ENCODE data around the gene ATG16L2.
"Not testable (repeated sequence)": the region's sequence is repeated elsewhere in the genome, so short reads cannot be mapped to it uniquely, and the experiment has no call there.

The ATG16L2 gene

GRCh38 chr11:72824811-72825505 is 10.7 kb downstream of the ATG16L2 start:
- DNase-seq (ENCODE audit: low read depth, low spot score): no peak

GRCh38 chr11:72825661-72826060 is 11.4 kb downstream of the ATG16L2 start:
- no peak for DNase-seq (ENCODE audit: low read depth, low spot score)

- no peak for DNase-seq (ENCODE audit: low read depth, low spot score)
These were observed 12.2 kb downstream of the ATG16L2 start for GRCh38 chr11:72826191-72826941.

GRCh38 chr11:72826942-72827480 is 12.8 kb downstream of the ATG16L2 start:
- no peak for DNase-seq (ENCODE audit: low read depth, low spot score)

DNA sequence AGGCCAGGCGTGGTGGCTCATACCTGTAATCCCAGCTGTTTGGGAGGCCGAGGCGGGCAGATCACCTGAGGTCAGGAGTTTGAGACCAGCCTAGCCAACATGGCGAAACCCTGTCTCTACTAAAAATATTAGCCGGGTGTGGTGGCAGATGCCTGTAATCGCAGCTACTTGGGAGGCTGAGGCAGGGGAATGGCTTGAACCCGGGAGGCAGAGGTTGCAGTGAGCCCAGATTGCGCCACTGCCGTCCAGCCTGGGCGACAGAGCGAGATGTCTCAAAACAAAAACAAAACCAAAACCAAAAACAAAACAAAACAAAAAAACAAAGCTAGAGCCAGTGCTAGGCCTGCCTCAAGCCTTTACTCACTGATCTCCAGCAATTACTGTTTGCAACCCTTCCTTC is 13.4 kb downstream of the ATG16L2 start:
- DNase-seq (ENCODE audit: low read depth, low spot score): not testable (repeated sequence)

GRCh38 chr11:72828081-72828567 is 13.9 kb downstream of the ATG16L2 start:
- DNase-seq (ENCODE audit: low read depth, low spot score): no peak

DNA sequence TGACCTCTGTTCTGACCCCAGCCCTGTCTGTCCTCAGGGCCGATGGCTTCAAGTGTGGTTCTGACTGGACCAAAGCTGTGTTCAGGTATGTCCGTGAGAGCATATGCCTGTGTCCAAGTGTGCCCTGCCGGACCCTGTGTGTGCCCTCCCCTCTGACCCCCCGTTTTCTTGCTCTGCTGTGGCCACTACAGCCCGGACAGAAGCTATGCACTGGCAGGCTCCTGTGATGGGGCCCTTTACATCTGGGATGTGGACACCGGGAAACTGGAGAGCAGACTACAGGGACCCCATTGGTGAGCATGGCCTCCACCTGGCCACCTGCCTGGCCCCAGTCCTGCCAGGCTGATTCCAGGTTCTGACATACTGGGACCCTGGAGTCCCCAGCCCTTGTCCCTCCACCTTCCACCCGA is 14.5 kb downstream of the ATG16L2 start:
- no peak for DNase-seq (ENCODE audit: low read depth, low spot score)

DNA sequence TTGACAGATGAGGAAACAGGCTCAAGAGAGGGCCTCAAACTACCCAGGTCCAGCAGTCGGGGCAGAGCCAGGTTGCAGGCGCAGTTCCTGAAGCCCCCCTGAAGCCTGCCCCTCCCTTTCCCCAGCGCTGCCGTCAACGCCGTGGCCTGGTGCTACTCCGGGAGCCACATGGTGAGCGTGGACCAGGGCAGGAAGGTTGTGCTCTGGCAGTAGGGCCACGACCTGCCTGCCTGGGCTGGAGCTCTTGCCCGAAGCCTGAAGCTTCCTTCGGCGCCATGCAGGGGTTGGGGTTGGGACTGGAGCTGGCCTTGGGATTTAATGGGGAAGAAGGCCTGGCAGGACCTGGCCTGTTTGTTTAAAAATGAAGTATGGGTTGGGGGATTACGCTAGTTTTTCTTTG is 15.0 kb downstream of the ATG16L2 start:
- DNase-seq (ENCODE audit: low read depth, low spot score): no peak

DNA sequence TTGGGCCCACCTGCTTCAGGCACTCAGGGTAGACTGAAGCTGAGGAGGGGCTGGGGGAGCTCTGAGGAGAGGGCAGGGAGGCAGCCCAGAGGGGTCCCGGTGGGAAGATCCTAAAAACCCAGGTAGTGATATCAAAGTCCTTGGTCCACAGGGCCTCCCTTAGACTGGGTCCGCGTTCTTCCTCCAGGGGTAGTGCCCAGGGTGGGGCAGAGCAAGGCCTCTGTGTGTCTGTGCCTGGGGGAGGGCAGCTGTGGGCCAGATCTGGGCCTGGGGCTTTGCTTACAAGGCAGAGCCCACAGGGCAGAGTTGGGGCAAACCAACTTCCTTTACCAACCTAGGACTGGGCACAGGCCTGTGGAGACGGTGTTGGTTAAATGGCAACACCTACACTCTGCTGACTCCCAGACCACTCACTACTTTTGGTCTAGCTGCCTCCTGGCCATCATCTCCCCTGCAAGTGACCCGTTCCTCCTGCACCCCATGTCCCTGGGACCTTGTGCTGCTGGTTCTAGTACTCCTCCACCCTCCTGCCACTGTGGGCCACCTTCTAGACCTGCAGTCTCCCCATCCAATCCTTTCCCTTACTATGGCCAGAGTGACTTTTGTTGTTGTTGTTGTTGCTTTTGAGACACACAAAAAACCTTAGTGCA is 15.8 kb downstream of the ATG16L2 start:
- DNase-seq (ENCODE audit: low read depth, low spot score): no peak

DNA sequence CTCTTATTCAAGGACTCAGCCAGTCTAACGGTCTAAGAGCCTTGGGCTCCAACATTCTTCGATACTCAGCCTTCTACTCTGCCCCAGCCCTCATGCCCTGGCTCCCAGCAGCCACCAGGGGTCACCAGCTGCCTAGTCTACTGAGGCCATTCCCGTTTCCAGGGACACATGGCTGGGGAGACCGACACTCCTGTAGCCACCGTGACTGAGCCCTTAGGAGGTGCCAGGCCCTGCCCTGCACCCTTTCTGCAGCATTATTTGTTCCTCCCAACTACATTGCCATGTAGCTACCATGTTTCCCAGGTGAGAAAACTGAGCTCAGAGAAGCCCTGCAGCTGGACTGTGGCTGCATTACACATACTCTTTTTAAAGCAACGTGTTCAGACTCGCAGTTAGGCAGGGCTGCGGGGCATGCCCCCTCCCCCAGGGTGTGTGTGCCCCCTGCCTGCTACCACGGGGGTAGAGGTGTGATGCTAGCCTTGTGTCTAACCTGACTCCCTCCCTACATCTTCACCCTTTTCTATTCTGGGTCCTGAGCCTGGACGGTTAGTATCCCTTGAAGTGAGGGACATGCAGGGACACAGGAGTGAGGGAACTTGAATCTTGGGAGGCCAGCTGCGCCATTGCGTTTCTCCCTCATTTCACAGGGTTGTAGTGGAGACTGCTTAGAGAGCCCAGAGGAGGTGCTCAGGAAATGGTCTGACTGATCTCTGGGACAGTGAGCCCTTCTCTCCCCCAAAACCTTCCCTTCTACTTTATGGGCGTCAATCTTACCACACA is 17.5 kb downstream of the ATG16L2 start:
- DNase-seq (ENCODE audit: low read depth, low spot score): no peak

DNA sequence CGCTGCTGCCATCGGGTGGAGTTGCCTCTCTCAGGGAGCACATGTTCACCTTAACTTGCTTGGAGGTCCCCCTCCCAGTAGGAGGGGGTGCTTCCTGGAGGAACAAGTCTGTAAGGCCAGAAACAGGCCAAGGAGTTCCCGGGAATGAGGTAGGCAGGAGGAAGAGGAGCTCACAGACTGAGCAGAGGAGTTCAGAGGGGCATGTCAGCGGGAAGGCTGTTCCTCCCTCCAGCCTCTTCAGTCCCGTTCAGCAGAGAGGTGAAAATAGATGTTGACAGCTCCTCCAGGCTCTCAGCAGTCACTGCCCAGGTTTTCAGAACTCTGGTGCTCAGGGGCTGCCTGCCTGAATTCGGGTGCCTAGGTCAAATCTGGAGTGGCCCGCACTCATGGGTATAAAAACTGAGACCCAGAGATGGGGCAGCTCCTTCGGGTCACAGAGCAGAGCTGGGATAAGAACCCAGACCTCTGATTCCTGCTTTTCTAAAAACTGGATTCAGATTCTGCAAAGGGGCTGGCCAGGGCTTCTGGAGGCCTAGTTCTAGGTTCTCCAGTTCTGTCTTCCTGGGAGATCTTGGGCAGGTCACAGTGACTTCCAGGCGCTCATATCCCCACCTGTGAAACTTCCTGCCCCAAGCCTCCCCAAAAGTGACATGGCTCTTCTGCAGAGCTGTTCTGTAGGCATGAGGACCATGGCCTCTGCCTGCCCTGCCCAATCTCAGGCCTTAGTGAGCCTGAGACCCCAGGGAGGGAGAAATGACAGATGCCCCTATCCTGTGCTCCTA is 18.3 kb downstream of the ATG16L2 start:
- DNase-seq (ENCODE audit: low read depth, low spot score): no peak

DNA sequence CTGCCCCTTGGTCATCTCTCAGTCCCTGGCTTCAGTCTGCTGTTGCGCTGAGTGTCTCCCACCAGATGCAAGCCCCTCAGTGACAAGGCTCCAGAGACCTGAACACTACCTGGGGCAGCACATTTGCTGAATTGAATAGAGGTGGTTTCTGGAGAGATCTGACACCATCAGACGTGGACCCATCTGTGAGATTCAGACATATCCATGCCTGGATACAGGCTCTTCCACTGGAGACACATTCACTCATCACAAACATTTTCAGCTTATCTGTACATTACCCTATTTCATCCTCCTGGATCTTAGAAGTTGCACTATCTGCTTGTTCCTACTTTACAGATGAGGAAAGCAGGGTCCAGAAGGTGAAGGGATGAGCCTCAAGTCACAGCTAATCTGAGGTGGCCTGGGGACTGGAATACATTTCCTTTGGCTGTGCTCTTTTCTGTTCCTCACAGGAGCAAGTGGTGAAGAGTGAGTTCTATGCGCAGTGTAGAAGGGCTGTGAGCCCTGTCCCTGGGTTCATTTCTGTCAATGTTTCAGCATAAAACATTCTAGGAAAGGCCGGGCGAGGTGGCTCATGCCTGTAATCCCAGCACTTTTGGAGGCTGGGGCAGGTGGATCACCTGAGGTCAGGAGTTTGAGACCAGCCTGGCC is 19.0 kb downstream of the ATG16L2 start:
- DNase-seq (ENCODE audit: low read depth, low spot score): no peak

DNA sequence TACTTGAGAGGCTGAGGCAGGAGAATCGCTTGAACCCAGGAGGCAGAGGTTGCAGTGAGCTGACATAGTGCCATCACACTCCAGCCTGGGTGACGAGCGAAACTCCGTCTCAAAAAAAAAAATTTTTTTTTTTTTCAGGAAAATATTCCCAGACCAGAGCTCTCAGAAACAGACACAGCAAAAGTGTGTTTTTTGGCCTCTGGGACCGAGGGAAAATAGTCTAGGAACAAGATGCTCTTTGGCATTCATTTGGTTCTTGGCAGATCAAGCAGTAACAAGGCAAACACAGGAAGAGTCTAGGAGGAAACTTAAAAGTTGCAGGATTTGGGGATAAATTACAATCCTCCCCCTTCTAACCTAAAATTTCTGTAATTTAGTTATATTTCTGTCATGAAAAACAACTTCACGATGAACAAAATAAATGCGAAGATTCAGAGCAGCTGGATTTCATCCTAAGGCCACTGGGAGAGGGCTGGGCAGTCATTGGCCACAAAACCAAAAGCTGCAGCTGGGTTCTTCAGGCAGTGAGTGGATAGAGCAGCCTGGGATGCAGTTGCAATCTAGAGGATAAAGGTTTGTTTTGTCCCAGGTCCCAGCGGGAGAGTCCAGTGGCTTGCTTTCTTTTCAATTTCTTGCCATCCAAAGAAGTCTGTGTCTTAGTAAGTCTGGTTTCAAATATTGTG is 19.7 kb downstream of the ATG16L2 start:
- no peak for DNase-seq (ENCODE audit: low read depth, low spot score)

DNA sequence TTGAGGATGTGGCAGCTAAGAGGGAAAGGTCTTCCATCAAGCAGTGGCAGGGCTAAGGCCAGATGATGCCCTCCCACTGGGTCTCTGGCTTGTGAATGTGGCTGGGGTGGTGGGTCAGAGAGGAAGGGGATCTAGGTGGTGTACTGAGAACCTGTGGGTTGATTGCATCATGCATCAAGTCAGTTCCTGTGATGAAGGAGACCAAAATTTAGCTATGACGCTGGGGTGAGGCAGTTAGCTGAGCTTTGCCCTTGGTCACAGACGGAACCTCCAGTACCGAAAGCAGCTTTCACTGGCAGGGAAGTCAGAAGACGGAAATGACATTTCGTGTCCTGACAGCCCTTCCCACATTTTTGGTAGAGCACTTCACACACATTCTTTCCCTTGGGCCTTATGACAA is 20.7 kb downstream of the ATG16L2 start:
- DNase-seq (ENCODE audit: low read depth, low spot score): no peak

GRCh38 chr11:72836111-72836510 is 21.9 kb downstream of the ATG16L2 start:
- no peak for DNase-seq (ENCODE audit: low read depth, low spot score)

DNA sequence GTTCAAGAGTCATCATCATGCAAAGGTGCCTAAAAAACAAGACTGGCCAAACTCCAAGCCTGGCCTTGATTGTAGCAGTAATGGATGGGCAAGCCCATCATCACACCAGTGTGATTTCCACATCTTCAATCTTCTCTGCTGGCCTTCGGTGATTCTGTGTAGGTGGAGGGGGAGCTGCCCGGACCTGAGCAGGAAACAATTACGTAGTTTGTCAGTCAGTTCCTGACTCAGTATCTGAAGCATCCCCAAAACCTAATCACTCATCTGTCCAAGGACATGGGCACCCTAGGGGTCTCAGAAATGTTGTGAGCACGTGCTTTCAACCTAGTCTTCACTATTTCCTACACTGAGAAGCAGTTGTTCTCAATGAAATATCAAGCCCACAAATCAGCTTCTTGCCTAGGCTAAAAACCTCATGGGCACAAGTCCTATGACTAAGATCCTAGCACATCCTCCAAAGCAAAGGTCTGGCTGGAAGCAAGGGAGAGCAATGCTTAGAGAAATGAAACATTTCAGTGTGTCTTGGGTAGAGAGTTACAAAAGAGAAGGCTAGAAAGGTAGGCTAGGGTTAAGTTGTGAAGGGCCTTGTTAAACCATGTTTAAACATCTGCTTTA is 24.6 kb downstream of the ATG16L2 start:
- DNase-seq (ENCODE audit: low read depth, low spot score): no peak

- no peak for DNase-seq (ENCODE audit: low read depth, low spot score)
These were observed 26.6 kb downstream of the ATG16L2 start for GRCh38 chr11:72840780-72841179.

GRCh38 chr11:72841397-72841796 is 27.2 kb downstream of the ATG16L2 start:
- DNase-seq (ENCODE audit: low read depth, low spot score): no peak

- no peak for DNase-seq (ENCODE audit: low read depth, low spot score)
These were observed 27.9 kb downstream of the ATG16L2 start for GRCh38 chr11:72842126-72842525.
